HG03196 (cell line): ENCODE measurements around the gene C1RL.

Experiments
- ATAC-seq: cut with Tn5 transposase; IDR thresholded peaks from one replicate; pipeline ENCODE4 v1.9.1; 2021; ENCODE audit not compliant: unreplicated experiment

The C1RL gene

GRCh38 chr12:7137908-7138307 is 28.9 kb upstream of the C1RL start:
- no peak for ATAC-seq

- ATAC-seq = no peak
Measured at GRCh38 chr12:7136676-7137075, 27.7 kb upstream of the C1RL start.

GRCh38 chr12:7136071-7136470 is 27.1 kb upstream of the C1RL start:
- ATAC-seq = no peak

GRCh38 chr12:7134396-7135166 is 25.6 kb upstream of the C1RL start:
- ATAC-seq = no peak

GRCh38 chr12:7131502-7131866 is 22.5 kb upstream of the C1RL start:
- no peak for ATAC-seq

GRCh38 chr12:7130701-7131501 is 21.9 kb upstream of the C1RL start:
- no peak for ATAC-seq

GRCh38 chr12:7129872-7130691 is 21.1 kb upstream of the C1RL start, which contains the start of gene CLSTN3:
TSS of gene CLSTN3 (plus strand) at chr12:7130371. CDS start at chr12:7130649, 278 bp downstream.
- peak; percentile 48 for ATAC-seq

- ATAC-seq = no peak
Measured at GRCh38 chr12:7129287-7129871, 20.4 kb upstream of the C1RL start.

GRCh38 chr12:7128681-7129286 is 19.8 kb upstream of the C1RL start, which contains the start of gene RBP5:
TSS of gene RBP5 (minus strand) at chr12:7128889. CDS start at chr12:7128775, 114 bp downstream.
- ATAC-seq = no peak

GRCh38 chr12:7127916-7128626 is 19.1 kb upstream of the C1RL start:
- ATAC-seq = no peak

GRCh38 chr12:7125632-7126227 is 16.7 kb upstream of the C1RL start:
- no peak for ATAC-seq

GRCh38 chr12:7123806-7124522 is 14.9 kb upstream of the C1RL start:
- ATAC-seq = no peak

GRCh38 chr12:7122811-7123769 is 14.1 kb upstream of the C1RL start:
- ATAC-seq = no peak

GRCh38 chr12:7121324-7121723 is 12.3 kb upstream of the C1RL start:
- no peak for ATAC-seq

- no peak for ATAC-seq
Measured at GRCh38 chr12:7120166-7120565, 11.2 kb upstream of the C1RL start.

- ATAC-seq = no peak
Measured at GRCh38 chr12:7118881-7119280, 9.9 kb upstream of the C1RL start.

- no peak for ATAC-seq
Measured at GRCh38 chr12:7117670-7118069, 8.7 kb upstream of the C1RL start.

GRCh38 chr12:7116916-7117315 is 7.9 kb upstream of the C1RL start:
- ATAC-seq = no peak
